HEK293 (cell line): ENCODE results near the gene C11orf91.
"Not testable (repeated sequence)": the region's sequence is repeated elsewhere in the genome, so short reads cannot be mapped to it uniquely, and the experiment has no call there.

Experiments used
- CTCF ChIA-PET: fragments of 350-600 bp; formaldehyde crosslinking; extraction: SDS; loops from one replicate; lab custom pipeline; 2021; ENCODE audit warnings: antibody characterized with exemption; lab: Yijun Ruan, JAX
- POLR2A ChIA-PET: fragments of 300-600 bp; formaldehyde crosslinking; extraction: SDS; loops from one replicate; lab custom pipeline; 2020; ENCODE audit warnings: antibody characterized with exemption, inconsistent platforms; lab: Yijun Ruan, JAX
- H3K27ac ChIP-seq: fragments of 200-500 bp; sonication (Bioruptor generic); 2 replicates; pipeline ENCODE4 v1.5.1; 2014; ENCODE audit warnings: low read depth, low read length, control low read depth, inconsistent platforms; ENCODE audit errors: extremely low read depth
- H3K36me3 ChIP-seq, 2 experiments: fragments of 200-500 bp in 1 of 2; sonication (Bioruptor generic) in 1 of 2; 1 replicate in 1 of 2; 2 replicates in 1 of 2; pipeline ENCODE4 v1.5.1; 2014 to 2017; ENCODE audit warnings: inconsistent platforms in 2 of 2, low read length in 2 of 2; ENCODE audit not compliant: control insufficient read depth in 2 of 2, insufficient read depth in 1 of 2
- H3K4me1 ChIP-seq: fragments of 200-500 bp; sonication (Bioruptor generic); 2 replicates; pipeline ENCODE4 v1.5.1; 2014; ENCODE audit warnings: mild to moderate bottlenecking, low read length, inconsistent platforms; ENCODE audit not compliant: control insufficient read depth, insufficient read depth
- H3K4me3 ChIP-seq: 2 replicates; pipeline ENCODE4 v1.5.1; 2011; ENCODE audit warnings: low read depth, mild to moderate bottlenecking, control low read depth, low read length, moderate library complexity
- H3K9me3 ChIP-seq: fragments of 200-500 bp; sonication (Bioruptor generic); 2 replicates; pipeline ENCODE4 v1.5.1; 2014; ENCODE audit warnings: low read depth, low read length, inconsistent platforms; ENCODE audit not compliant: control insufficient read depth, insufficient read depth
- BCL11B ChIP-seq: fragments of 450-650 bp; formaldehyde crosslinking; IDR thresholded peaks from 2 replicates; pipeline ENCODE4 v1.5.1; 2016; ENCODE audit warnings: low read depth, missing biosample characterization, missing genetic modification characterization
- CTCF ChIP-seq: fragments of 450-650 bp; formaldehyde crosslinking; IDR thresholded peaks from 2 replicates; pipeline ENCODE4 v1.5.1; 2016; ENCODE audit warnings: missing biosample characterization, missing genetic modification characterization
- GLI2 ChIP-seq: fragments of 450-650 bp; formaldehyde crosslinking; IDR thresholded peaks from 2 replicates; pipeline ENCODE4; 2017; ENCODE audit warnings: missing biosample characterization, missing genetic modification characterization, low read depth, borderline replicate concordance
- GLIS1 ChIP-seq: fragments of 450-650 bp; formaldehyde crosslinking; IDR thresholded peaks from 2 replicates; pipeline ENCODE4 v1.5.1; 2016; ENCODE audit warnings: missing biosample characterization, missing genetic modification characterization
- MYNN ChIP-seq: fragments of 450-650 bp; formaldehyde crosslinking; IDR thresholded peaks from 2 replicates; pipeline ENCODE4 v1.5.1; 2016; ENCODE audit warnings: missing biosample characterization, missing genetic modification characterization, borderline replicate concordance
- MZF1 ChIP-seq: fragments of 450-650 bp; formaldehyde crosslinking; IDR thresholded peaks from 2 replicates; pipeline ENCODE4 v1.5.1; 2017; ENCODE audit warnings: missing biosample characterization, missing genetic modification characterization, borderline replicate concordance
- SP7 ChIP-seq: fragments of 450-650 bp; formaldehyde crosslinking; IDR thresholded peaks from 2 replicates; pipeline ENCODE4 v1.5.1; 2016; ENCODE audit warnings: missing biosample characterization, missing genetic modification characterization
- ZBTB11 ChIP-seq: fragments of 450-650 bp; formaldehyde crosslinking; conservative IDR thresholded peaks from 2 replicates; pipeline ENCODE4 v1.5.1; 2016; ENCODE audit warnings: low read depth, missing biosample characterization, missing genetic modification characterization
- ZBTB7A ChIP-seq: fragments of 450-650 bp; formaldehyde crosslinking; IDR thresholded peaks from 2 replicates; pipeline ENCODE4 v1.5.1; 2016; ENCODE audit warnings: low read depth, missing biosample characterization, missing genetic modification characterization
- ZBTB8A ChIP-seq: fragments of 450-650 bp; formaldehyde crosslinking; IDR thresholded peaks from 2 replicates; pipeline ENCODE4 v1.5.1; 2016; ENCODE audit warnings: missing biosample characterization, missing genetic modification characterization
- ZNF132 ChIP-seq: fragments of 450-650 bp; formaldehyde crosslinking; IDR thresholded peaks from 2 replicates; pipeline ENCODE4 v1.5.1; 2017; ENCODE audit warnings: missing biosample characterization, missing genetic modification characterization, borderline replicate concordance
- ZNF140 ChIP-seq: fragments of 450-650 bp; formaldehyde crosslinking; IDR thresholded peaks from 2 replicates; pipeline ENCODE4 v1.5.1; 2016; ENCODE audit warnings: missing biosample characterization, missing genetic modification characterization
- ZNF221 ChIP-seq: fragments of 450-650 bp; formaldehyde crosslinking; IDR thresholded peaks from 2 replicates; pipeline ENCODE4 v1.5.1; 2017; ENCODE audit warnings: missing biosample characterization, missing genetic modification characterization, borderline replicate concordance
- ZNF391 ChIP-seq: fragments of 450-650 bp; formaldehyde crosslinking; IDR thresholded peaks from 2 replicates; pipeline ENCODE4 v1.5.1; 2016; ENCODE audit warnings: low read depth, missing biosample characterization, missing genetic modification characterization, borderline replicate concordance
- ZNF48 ChIP-seq: fragments of 450-650 bp; formaldehyde crosslinking; IDR thresholded peaks from 2 replicates; pipeline ENCODE4 v1.5.1; 2016; ENCODE audit warnings: missing biosample characterization, missing genetic modification characterization
- ZNF585B ChIP-seq: fragments of 450-650 bp; formaldehyde crosslinking; IDR thresholded peaks from 2 replicates; pipeline ENCODE4 v1.5.1; 2016; ENCODE audit warnings: missing biosample characterization, missing genetic modification characterization
- ZNF610 ChIP-seq: fragments of 450-650 bp; formaldehyde crosslinking; IDR thresholded peaks from 2 replicates; pipeline ENCODE4 v1.5.1; 2016; ENCODE audit warnings: missing biosample characterization, missing genetic modification characterization, borderline replicate concordance
- ZNF621 ChIP-seq: fragments of 450-650 bp; formaldehyde crosslinking; IDR thresholded peaks from 2 replicates; pipeline ENCODE4 v1.5.1; 2017; ENCODE audit warnings: missing biosample characterization, missing genetic modification characterization
- ZNF639 ChIP-seq: fragments of 450-650 bp; formaldehyde crosslinking; IDR thresholded peaks from 2 replicates; pipeline ENCODE4 v1.5.1; 2016; ENCODE audit warnings: missing biosample characterization, missing genetic modification characterization
- ZNF837 ChIP-seq: fragments of 450-650 bp; formaldehyde crosslinking; IDR thresholded peaks from 2 replicates; pipeline ENCODE4 v1.5.1; 2016; ENCODE audit warnings: missing biosample characterization, missing genetic modification characterization

Gene C11orf91

GRCh38 chr11:33709466-33709865 lies 8.8 kb upstream of the C11orf91 start:
- Histone ChIP-seq H3K27ac (no peak overlapping the region), H3K4me1 (no peaks in the 10 kb centered on the region), H3K4me3 (no peak overlapping the region), H3K36me3 (peaks cover 0 to 82% of the 10 kb centered on the region in 2 experiments; a peak in 1 of 3 replicates), H3K9me3 (no peaks in the 10 kb centered on the region)
- TF ChIP-seq GLIS1 (tag by site-specific recombination) (no peak), ZNF837 (no peak), ZNF621 (tag by site-specific recombination) (no peak), BCL11B (tag by site-specific recombination) (no peak), ZNF585B (no peak), SP7 (no peak), ZNF221 (tag by site-specific recombination) (no peak), ZNF140 (tag by site-specific recombination) (no peak), ZNF132 (tag by site-specific recombination) (no peak)
- POLR2A ChIA-PET = interaction anchor here (1.6 kb wide), 1 partner anchor 27 kb away, joined by 4 read pairs; the partner anchor contains the start of gene CD59
- CTCF ChIA-PET = interaction anchor here (0.7 to 1.0 kb wide), 3 partner anchors 9 to 347 kb away, joined by 3 to 4 read pairs (median 3); no protein-coding TSS in a partner anchor

- Histone ChIP-seq H3K4me3 (no peak overlapping the region), H3K4me1 (no peaks in the 10 kb centered on the region), H3K9me3 (no peaks in the 10 kb centered on the region), H3K36me3 (peaks cover 0 to 79% of the 10 kb centered on the region in 2 experiments; a peak in 1 of 3 replicates), H3K27ac (no peak overlapping the region)
- no peak for TF ChIP-seq CTCF (tag by site-specific recombination)
- ChIA-PET POLR2A (interaction anchor here (1.6 kb wide), 1 partner anchor 27 kb away, joined by 4 read pairs; the partner anchor contains the start of gene CD59), CTCF (interaction anchor here (0.6 to 1.2 kb wide), 4 partner anchors 9 to 1380 kb away, joined by 3 to 5 read pairs (median 4); no protein-coding TSS in a partner anchor)
Measured at GRCh38 chr11:33708985-33709384, 8.4 kb upstream of the C11orf91 start.

GRCh38 chr11:33707831-33708230 lies 7.2 kb upstream of the C11orf91 start:
- H3K4me3 ChIP-seq, POLR2A ChIA-PET, H3K9me3 ChIP-seq, H3K4me1 ChIP-seq, H3K27ac ChIP-seq: not testable (repeated sequence)
- H3K36me3 ChIP-seq = peaks cover 0 to 68% of the 10 kb centered on the region in 2 experiments; a peak in 1 of 3 replicates
- CTCF ChIA-PET = interaction anchor here (1.2 to 1.8 kb wide), 2 partner anchors 8 to 121 kb away, joined by 3 to 9 read pairs; no protein-coding TSS in a partner anchor

GRCh38 chr11:33706966-33707365 lies 6.3 kb upstream of the C11orf91 start:
- ChIA-PET POLR2A (interaction anchor here (0.8 to 1.2 kb wide), 3 partner anchors 9 to 96 kb away, joined by 3 to 4 read pairs (median 3); partner anchors contain the start of gene CD59), CTCF (interaction anchor here (0.6 to 1.8 kb wide), 2 partner anchors 9 to 35 kb away, joined by 3 to 9 read pairs; no protein-coding TSS in a partner anchor)
- H3K36me3 ChIP-seq = peaks cover 0 to 60% of the 10 kb centered on the region in 2 experiments; a peak in 1 of 3 replicates
- no peaks in the 10 kb centered on the region for H3K9me3 ChIP-seq
- no peak overlapping the region for H3K4me3 ChIP-seq
- H3K27ac ChIP-seq = no peak overlapping the region
- H3K4me1 ChIP-seq = no peaks in the 10 kb centered on the region
- no peak for TF ChIP-seq ZNF391 (tag by site-specific recombination)
- no peak for TF ChIP-seq ZNF48 (tag by site-specific recombination)
- TF ChIP-seq ZNF639 = no peak
- TF ChIP-seq ZBTB11 (tag by site-specific recombination) = no peak
- no peak for TF ChIP-seq ZBTB8A
- TF ChIP-seq MZF1 (tag by site-specific recombination) = no peak
- no peak for TF ChIP-seq ZNF610
- TF ChIP-seq GLI2 (tag by site-specific recombination) = no peak
- no peak for TF ChIP-seq MYNN
- TF ChIP-seq ZBTB7A (tag by site-specific recombination) = no peak
